AG09319 (cell line): ENCODE data around the gene SCIN.
A peak's percentile ranks its signal among the peaks of the same experiment; 100 is the strongest.
"Not testable (repeated sequence)": the region's sequence is repeated elsewhere in the genome, so short reads cannot be mapped to it uniquely, and the experiment has no call there.

ENCODE experiments used
- DNase-seq: peaks from one replicate; pipeline ENCODE4 v3.0.0-alpha.2; 2010; ENCODE audit warnings: low read depth; ENCODE audit errors: extremely low read depth
- TF ChIP-seq, protein P1 (sequence below): IDR thresholded peaks from 2 replicates; pipeline ENCODE4 v1.5.1; 2011; ENCODE audit warnings: low read depth, mild to moderate bottlenecking, inconsistent platforms, low read length, moderate library complexity

SCIN gene

DNA sequence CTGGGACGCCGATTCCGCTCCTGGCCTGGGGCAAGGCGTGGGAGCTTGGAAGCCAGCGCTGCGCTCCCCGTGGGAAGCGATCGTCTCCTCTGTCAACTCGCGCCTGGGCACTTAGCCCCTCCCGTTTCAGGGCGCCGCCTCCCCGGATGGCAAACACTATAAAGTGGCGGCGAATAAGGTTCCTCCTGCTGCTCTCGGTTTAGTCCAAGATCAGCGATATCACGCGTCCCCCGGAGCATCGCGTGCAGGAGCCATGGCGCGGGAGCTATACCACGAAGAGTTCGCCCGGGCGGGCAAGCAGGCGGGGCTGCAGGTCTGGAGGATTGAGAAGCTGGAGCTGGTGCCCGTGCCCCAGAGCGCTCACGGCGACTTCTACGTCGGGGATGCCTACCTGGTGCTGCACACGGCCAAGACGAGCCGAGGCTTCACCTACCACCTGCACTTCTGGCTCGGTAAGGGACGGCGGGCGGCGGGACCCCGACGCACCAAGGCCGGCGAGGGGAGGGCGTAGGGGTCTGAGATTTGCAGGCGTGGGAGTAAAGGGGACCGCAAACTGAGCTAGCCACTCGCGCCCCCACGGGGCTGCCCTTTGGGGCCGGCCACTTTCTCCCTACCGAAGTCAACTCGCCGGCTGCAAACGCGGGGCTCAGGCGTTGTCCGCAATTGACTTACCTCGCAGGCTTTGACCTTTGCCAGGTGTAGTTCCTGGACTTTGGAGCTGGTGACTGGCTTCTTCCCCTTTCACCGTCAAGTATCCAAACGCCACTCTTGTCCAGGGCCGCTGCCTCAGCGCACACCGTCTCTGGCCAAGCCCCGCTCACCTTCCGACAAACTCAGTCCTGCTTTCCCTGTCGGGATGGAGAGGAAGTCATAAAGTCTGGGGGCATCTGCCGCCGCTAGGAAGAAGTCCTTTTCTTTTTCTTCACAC, at the start of gene SCIN:
SCIN (plus strand) TSS at position 187 of the 928 bp plus-strand sequence; CDS start at position 254, 67 bp downstream.
- DNase-seq, result no peak
- TF ChIP-seq, protein P1, sequence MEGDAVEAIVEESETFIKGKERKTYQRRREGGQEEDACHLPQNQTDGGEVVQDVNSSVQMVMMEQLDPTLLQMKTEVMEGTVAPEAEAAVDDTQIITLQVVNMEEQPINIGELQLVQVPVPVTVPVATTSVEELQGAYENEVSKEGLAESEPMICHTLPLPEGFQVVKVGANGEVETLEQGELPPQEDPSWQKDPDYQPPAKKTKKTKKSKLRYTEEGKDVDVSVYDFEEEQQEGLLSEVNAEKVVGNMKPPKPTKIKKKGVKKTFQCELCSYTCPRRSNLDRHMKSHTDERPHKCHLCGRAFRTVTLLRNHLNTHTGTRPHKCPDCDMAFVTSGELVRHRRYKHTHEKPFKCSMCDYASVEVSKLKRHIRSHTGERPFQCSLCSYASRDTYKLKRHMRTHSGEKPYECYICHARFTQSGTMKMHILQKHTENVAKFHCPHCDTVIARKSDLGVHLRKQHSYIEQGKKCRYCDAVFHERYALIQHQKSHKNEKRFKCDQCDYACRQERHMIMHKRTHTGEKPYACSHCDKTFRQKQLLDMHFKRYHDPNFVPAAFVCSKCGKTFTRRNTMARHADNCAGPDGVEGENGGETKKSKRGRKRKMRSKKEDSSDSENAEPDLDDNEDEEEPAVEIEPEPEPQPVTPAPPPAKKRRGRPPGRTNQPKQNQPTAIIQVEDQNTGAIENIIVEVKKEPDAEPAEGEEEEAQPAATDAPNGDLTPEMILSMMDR, result no peak

GRCh38 chr7:12524794-12525386, 45.6 kb upstream of the SCIN start:
- DNase-seq, result peak; percentile 16
- TF ChIP-seq, protein P1, result peak; percentile 45

- not testable (repeated sequence) for DNase-seq
These were observed 43.8 kb upstream of the SCIN start for GRCh38 chr7:12526693-12527092.

DNA sequence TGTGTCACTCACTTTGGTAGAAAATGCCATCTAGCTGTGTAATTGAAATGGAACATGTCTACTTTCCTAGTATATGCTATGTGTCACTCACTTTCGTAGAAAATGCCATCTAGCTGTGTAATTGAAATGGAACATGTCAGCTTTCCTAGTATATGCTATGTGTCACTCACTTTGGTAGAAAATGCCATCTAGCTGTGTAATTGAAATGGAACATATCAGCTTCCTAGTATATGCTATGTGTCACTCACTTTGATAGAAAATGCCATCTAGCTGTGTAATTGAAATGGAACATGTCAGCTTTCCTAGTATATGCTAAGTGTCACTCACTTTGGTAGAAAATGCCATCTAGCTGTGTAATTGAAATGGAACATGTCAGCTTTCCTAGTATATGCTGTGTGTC, 42.9 kb upstream of the SCIN start:
- not testable (repeated sequence) for DNase-seq

- DNase-seq, result no peak
- TF ChIP-seq, protein P1, result no peak
These were observed 40.4 kb upstream of the SCIN start for GRCh38 chr7:12529971-12530710.

DNA sequence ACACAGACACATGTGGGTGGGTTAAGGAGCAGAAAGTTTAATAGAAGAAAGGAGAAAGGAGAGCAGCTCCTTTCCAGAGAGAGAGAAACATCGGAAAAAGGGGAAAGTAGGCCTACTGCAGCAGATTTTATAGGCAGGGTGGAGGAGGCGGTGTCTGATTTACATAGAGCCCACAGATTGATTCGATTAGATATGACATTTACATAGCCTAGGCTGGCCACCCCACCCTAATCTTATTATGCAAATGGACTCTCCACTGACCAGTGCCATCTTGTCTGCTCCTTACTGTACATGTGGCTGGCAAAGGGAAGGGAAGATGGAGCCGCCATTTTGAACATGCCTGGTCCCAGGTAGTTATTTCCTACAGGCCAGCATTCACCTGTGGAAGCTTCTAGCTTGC, 38.7 kb upstream of the SCIN start:
- TF ChIP-seq, protein P1, result no peak
- DNase-seq, result no peak

- DNase-seq, result no peak
- TF ChIP-seq, protein P1, result no peak
These were observed 36.5 kb upstream of the SCIN start for GRCh38 chr7:12534046-12534445.

- TF ChIP-seq, protein P1, result no peak
These were observed 30.8 kb upstream of the SCIN start for GRCh38 chr7:12539681-12540080.

More at GRCh38 chr7:12539681-12540080, 30.8 kb upstream of the SCIN start:
- no peak for DNase-seq
